SK-N-SH treated with all-trans-retinoic acid at 6 μM for 48 hours (cell line): ENCODE measurements around the gene NUCB1.

Experiments used
- ARNTL ChIP-seq: fragments of 450-650 bp; formaldehyde crosslinking; IDR thresholded peaks from 2 replicates; pipeline ENCODE4 v1.5.0; 2020; ENCODE audit warnings: low read depth, mild to moderate bottlenecking, moderate library complexity, borderline replicate concordance
- CSDC2 ChIP-seq: fragments of 250-450 bp; sonication (Bioruptor Pico); IDR thresholded peaks from 2 replicates; pipeline ENCODE4 v1.5.0; 2020; ENCODE audit warnings: mild to moderate bottlenecking, moderate library complexity
- GLIS3 ChIP-seq: fragments of 250-450 bp; sonication (Bioruptor Pico); IDR thresholded peaks from 2 replicates; pipeline ENCODE4 v1.5.0; 2020; ENCODE audit warnings: mild to moderate bottlenecking, moderate library complexity
- OSR1 ChIP-seq: fragments of 250-450 bp; sonication (Bioruptor Pico); IDR thresholded peaks from 2 replicates; pipeline ENCODE4 v1.8.0; 2022; ENCODE audit warnings: moderate library complexity, mild to moderate bottlenecking, inconsistent platforms
- TCF4 ChIP-seq: fragments of 250-450 bp; sonication (Bioruptor Pico); IDR thresholded peaks from 2 replicates; pipeline ENCODE4 v1.8.0; 2021; ENCODE audit warnings: mild to moderate bottlenecking, moderate library complexity, borderline replicate concordance
- ZC3H10 ChIP-seq: fragments of 250-450 bp; sonication (Bioruptor Pico); IDR thresholded peaks from 2 replicates; pipeline ENCODE4 v1.5.1; 2021; ENCODE audit warnings: mild to moderate bottlenecking, moderate library complexity
- ZFP3 ChIP-seq: fragments of 250-450 bp; sonication (Bioruptor Pico); IDR thresholded peaks from 2 replicates; pipeline ENCODE4 v1.5.0; 2020; ENCODE audit warnings: mild to moderate bottlenecking, moderate library complexity
- ZNF70 ChIP-seq: fragments of 450-650 bp; formaldehyde crosslinking; IDR thresholded peaks from 2 replicates; pipeline ENCODE4 v1.5.0; 2020; ENCODE audit warnings: mild to moderate bottlenecking, moderate library complexity
- TF ChIP-seq, protein P1 (sequence below): fragments of 250-450 bp; sonication (Bioruptor Pico); IDR thresholded peaks from 2 replicates; pipeline ENCODE4 v1.8.0; 2020; ENCODE audit warnings: mild to moderate bottlenecking, moderate library complexity, borderline replicate concordance

GRCh38 chr19:48968179-48968661, 68.1 kb downstream of the NUCB1 start:
- TF ChIP-seq, protein P1, sequence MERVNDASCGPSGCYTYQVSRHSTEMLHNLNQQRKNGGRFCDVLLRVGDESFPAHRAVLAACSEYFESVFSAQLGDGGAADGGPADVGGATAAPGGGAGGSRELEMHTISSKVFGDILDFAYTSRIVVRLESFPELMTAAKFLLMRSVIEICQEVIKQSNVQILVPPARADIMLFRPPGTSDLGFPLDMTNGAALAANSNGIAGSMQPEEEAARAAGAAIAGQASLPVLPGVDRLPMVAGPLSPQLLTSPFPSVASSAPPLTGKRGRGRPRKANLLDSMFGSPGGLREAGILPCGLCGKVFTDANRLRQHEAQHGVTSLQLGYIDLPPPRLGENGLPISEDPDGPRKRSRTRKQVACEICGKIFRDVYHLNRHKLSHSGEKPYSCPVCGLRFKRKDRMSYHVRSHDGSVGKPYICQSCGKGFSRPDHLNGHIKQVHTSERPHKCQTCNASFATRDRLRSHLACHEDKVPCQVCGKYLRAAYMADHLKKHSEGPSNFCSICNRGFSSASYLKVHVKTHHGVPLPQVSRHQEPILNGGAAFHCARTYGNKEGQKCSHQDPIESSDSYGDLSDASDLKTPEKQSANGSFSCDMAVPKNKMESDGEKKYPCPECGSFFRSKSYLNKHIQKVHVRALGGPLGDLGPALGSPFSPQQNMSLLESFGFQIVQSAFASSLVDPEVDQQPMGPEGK (CRISPR knock-in tag) = no peak
- TF ChIP-seq CSDC2 (CRISPR knock-in tag) = no peak
- TF ChIP-seq ZNF70 = no peak
- TF ChIP-seq TCF4 (CRISPR knock-in tag) = no peak
- TF ChIP-seq OSR1 = no peak
- no peak for TF ChIP-seq GLIS3 (CRISPR knock-in tag)
- no peak for TF ChIP-seq ZC3H10 (CRISPR knock-in tag)
- TF ChIP-seq ARNTL (CRISPR knock-in tag) = no peak
- TF ChIP-seq ZFP3 (CRISPR knock-in tag) = no peak
